ENCODE measurements around the gene NMD3.

NMD3 gene

DNA sequence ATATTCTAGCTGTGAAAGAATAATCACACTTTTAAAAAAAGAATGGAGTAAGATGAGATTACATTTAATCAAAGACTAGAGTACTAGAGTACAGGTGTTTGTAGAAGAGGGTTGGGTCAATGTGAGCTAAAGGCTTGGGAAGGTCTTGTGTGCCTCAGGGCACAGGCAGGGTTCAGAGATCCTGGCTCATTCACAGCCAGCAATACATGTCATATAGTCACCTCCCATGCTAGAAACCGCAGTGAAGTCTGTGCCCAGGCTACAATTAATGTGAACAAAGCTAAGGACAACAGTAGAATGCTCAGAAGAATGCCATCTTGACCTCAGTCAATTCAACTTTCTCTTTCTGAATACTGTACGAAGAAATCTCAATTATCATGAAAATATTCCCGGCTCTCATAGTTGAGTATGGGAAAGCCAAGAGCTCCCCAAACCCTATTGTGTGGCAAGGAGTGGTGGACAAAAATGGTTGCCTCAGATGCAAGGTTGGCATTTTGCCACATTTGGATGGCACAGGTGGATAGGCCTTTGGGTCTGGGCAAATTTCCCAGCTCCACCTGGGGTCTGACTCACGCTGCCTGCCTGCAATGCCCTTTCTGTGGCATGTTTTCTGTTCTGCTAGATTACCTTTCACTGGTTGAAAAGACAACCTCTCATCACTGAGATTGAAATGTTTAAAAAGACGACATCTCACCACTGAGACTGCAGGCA, 70.2 kb downstream of the NMD3 start:
- no peak overlapping the region for H3K4me3 ChIP-seq (ENCODE audit: low read length)
- no peak for TF ChIP-seq CTCF (IDR thresholded peaks at IDR 0.05; ENCODE audit: insufficient read depth, low read depth, low read length, missing control alignments)
- peak; percentile 88 for DNase-seq (ENCODE audit: low read depth)

- DNase-seq (ENCODE audit: low read depth), result no peak
- H3K4me3 ChIP-seq (ENCODE audit: low read length), result no peak overlapping the region
- TF ChIP-seq CTCF (IDR thresholded peaks at IDR 0.05; ENCODE audit: insufficient read depth, low read depth, low read length, missing control alignments), result no peak
These were observed 72.3 kb downstream of the NMD3 start for GRCh38 chr3:161293381-161293780.

- DNase-seq (ENCODE audit: low read depth), result no peak
- no peak for TF ChIP-seq CTCF (IDR thresholded peaks at IDR 0.05; ENCODE audit: insufficient read depth, low read depth, low read length, missing control alignments)
- no peak overlapping the region for H3K4me3 ChIP-seq (ENCODE audit: low read length)
These were observed 74.2 kb downstream of the NMD3 start for GRCh38 chr3:161295325-161295724.

DNA sequence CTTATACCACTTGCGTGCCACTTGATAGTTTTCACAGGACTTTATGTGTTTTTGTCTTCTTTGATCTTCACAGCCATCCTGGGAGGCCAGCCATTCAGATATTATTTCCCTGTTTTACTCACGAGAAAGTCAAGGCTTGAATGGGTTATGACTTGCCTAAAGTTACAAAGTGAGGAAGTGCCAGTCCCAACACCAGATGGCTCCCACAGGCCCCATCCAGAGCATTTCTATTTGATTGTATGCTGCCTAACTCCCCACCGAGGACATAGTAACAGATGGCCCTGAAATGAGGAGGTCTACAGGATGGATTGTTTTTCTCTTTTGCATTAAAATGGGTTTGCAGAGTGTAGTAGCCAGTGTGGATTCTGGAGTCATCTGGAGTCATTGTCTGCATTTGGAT, 75.7 kb downstream of the NMD3 start:
- no peak for TF ChIP-seq CTCF (IDR thresholded peaks at IDR 0.05; ENCODE audit: insufficient read depth, low read depth, low read length, missing control alignments)
- DNase-seq (ENCODE audit: low read depth), result no peak
- no peak overlapping the region for H3K4me3 ChIP-seq (ENCODE audit: low read length)
